Tibial artery (tissue), 4 donors: Measurements from ENCODE around the gene DLG2.
"Not testable (repeated sequence)": the region's sequence is repeated elsewhere in the genome, so short reads cannot be mapped to it uniquely, and the experiment has no call there.

Experiments used
- DNase-seq, 2 donors: peaks; one replicate each; pipeline ENCODE4 v3.0.0-alpha.2; 2019
- H3K27ac ChIP-seq, 2 donors: fragments of 200-600 bp; sonication (generic) in 1 of 2; 1 replicate in 1 of 2; 2 replicates in 1 of 2; pipeline ENCODE4 v1.5.1; 2018 to 2019; ENCODE audit warnings: mild to moderate bottlenecking in 1 of 2
- H3K27me3 ChIP-seq, 2 donors: fragments of 200-600 bp; sonication (generic) in 1 of 2; one replicate each; pipeline versions ENCODE4 v1.5.1 to v1.6.0; 2016 to 2019
- H3K36me3 ChIP-seq, 3 donors: fragments of 200-600 bp; sonication (generic) in 2 of 3; one replicate each; pipeline ENCODE4 v1.5.1; 2016 to 2019; ENCODE audit warnings: mild to moderate bottlenecking in 2 of 3
- H3K4me1 ChIP-seq, 4 donors: fragments of 200-600 bp; sonication (generic) in 2 of 4; 1 replicate in 3 of 4; 2 replicates in 1 of 4; pipeline ENCODE4 v1.5.1; 2016 to 2019
- H3K4me3 ChIP-seq, 2 donors: fragments of 200-600 bp; sonication (generic) in 1 of 2; 1 replicate in 1 of 2; 2 replicates in 1 of 2; pipeline ENCODE4 v1.5.1; 2018 to 2019; ENCODE audit warnings: mild to moderate bottlenecking in 2 of 2
- H3K9me3 ChIP-seq, 3 donors: fragments of 200-600 bp; sonication (generic) in 1 of 3; one replicate each; pipeline ENCODE4 v1.5.1; 2016 to 2019
- intact Hi-C: fragments of 100-400 bp; cut with DNase I; formaldehyde crosslinking; loops from one replicate; pipeline ENCODE4 v1.15.0; 2023; ENCODE audit warnings: low total_unique reads
- TF ChIP-seq, protein P1 (sequence below), 2 experiments: fragments of 200-600 bp in 1 of 2; fragments of 450-650 bp in 1 of 2; IDR thresholded peaks; one replicate each; pipeline ENCODE4 v1.5.1; 2017 to 2019; ENCODE audit warnings: antibody characterized with exemption in 2 of 2, mild to moderate bottlenecking in 1 of 2, moderate library complexity in 1 of 2

DLG2 gene

DNA sequence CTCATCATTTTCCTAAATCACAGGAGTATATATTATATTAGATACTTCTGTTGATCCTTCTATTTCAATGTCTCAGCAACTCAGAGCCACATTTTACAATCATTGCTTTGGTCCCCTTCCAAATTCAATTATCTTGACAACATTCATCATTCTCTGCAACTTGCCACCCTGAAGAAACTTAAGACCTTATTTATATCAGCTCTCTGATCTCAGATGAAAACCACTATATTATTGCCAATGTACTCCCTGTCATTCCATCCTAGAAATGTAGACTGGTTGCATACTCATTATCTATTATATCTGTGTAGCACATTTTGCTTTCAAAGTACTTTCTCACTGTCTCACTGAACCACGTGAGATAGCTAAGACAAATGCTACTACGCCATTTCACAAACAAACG is 379.3 kb downstream of the DLG2 start:
- Histone ChIP-seq H3K36me3 (no peaks in the 10 kb centered on the region), H3K27ac (no peak overlapping the region), H3K27me3 (no peaks in the 10 kb centered on the region), H3K9me3 (no peaks in the 10 kb centered on the region), H3K4me3 (no peak overlapping the region), H3K4me1 (no peaks in the 10 kb centered on the region)
- DNase-seq = no peak
- intact Hi-C loops = no loop called here
- TF ChIP-seq, protein P1, sequence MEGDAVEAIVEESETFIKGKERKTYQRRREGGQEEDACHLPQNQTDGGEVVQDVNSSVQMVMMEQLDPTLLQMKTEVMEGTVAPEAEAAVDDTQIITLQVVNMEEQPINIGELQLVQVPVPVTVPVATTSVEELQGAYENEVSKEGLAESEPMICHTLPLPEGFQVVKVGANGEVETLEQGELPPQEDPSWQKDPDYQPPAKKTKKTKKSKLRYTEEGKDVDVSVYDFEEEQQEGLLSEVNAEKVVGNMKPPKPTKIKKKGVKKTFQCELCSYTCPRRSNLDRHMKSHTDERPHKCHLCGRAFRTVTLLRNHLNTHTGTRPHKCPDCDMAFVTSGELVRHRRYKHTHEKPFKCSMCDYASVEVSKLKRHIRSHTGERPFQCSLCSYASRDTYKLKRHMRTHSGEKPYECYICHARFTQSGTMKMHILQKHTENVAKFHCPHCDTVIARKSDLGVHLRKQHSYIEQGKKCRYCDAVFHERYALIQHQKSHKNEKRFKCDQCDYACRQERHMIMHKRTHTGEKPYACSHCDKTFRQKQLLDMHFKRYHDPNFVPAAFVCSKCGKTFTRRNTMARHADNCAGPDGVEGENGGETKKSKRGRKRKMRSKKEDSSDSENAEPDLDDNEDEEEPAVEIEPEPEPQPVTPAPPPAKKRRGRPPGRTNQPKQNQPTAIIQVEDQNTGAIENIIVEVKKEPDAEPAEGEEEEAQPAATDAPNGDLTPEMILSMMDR (IDR thresholded peaks at IDR 0.05) = no peak

DNA sequence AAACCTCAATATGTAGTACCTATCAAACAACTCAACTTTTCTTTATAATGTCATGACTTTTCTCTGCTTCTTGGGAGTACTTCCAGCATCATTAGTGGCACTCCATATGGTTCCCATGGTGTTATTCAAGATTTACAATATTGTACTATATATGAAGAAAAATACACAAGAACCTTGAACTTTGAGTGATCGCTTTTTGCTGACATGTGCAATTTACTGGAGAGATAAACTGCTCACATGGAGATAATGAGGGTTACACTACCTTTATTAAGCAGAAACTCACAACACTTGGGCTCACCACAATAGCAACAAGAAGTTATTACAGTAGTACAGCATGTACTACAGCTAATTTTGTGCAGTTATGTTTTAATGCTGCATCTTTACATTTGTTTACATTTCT is 388.2 kb downstream of the DLG2 start:
- Histone ChIP-seq H3K36me3 (no peaks in the 10 kb centered on the region), H3K4me3 (no peak overlapping the region), H3K27me3 (no peaks in the 10 kb centered on the region), H3K4me1 (no peaks in the 10 kb centered on the region), H3K27ac (no peak overlapping the region), H3K9me3 (no peaks in the 10 kb centered on the region)
- TF ChIP-seq, protein P1 (IDR thresholded peaks at IDR 0.05) = no peak
- no peak for DNase-seq
- intact Hi-C loops = no loop called here

DNA sequence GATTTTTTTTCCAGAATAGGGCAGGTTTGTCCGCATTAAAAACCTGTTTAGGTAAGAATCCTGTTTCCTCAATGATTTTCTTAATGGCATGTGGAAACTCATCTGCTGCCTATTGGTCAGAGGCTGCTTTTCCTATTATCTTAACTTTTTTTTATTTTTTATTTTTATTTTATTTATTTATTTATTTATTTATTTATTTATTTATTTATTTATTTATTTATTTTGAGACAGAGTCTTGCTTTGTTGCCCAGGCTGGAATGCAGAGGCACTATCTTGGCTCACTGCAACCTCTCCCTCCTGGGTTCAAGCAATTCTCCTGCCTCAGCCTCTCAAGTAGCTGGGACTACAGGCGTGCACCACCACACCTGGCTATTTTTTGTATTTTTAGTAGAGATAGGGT is 389.1 kb downstream of the DLG2 start:
- not testable (repeated sequence) for H3K36me3 ChIP-seq, DNase-seq

DNA sequence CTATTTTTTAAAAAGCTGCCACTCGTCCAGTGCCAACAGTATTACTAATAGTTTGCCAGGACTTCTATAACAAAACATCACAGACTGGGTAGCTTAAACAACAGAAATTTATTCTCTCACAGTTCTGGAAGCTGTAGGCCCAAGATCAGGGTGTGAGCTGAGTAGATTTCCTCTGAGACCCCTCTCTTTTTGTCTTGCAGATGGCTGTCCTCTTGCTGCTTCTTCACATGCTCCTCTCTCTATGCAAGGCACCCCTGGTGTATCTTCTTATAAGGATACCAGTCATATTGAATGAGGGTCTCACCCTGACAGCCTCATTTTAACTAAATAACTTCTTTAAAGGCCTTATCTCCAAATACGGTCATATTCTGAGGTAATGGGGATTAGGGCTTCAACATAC is 390.9 kb downstream of the DLG2 start:
- no peaks in the 10 kb centered on the region for H3K27me3 ChIP-seq
- no peaks in the 10 kb centered on the region for H3K9me3 ChIP-seq
- H3K4me1 ChIP-seq = no peaks in the 10 kb centered on the region
- no peaks in the 10 kb centered on the region for H3K36me3 ChIP-seq
- TF ChIP-seq, protein P1 (IDR thresholded peaks at IDR 0.05) = no peak
- no peak overlapping the region for H3K4me3 ChIP-seq
- no peak overlapping the region for H3K27ac ChIP-seq
- intact Hi-C loops = no loop called here
- no peak for DNase-seq

More for the DNA sequence above, 389.1 kb downstream of the DLG2 start:
- H3K27ac ChIP-seq, H3K27me3 ChIP-seq, H3K4me3 ChIP-seq, H3K9me3 ChIP-seq, H3K4me1 ChIP-seq, intact Hi-C loops: not testable (repeated sequence)

DNA sequence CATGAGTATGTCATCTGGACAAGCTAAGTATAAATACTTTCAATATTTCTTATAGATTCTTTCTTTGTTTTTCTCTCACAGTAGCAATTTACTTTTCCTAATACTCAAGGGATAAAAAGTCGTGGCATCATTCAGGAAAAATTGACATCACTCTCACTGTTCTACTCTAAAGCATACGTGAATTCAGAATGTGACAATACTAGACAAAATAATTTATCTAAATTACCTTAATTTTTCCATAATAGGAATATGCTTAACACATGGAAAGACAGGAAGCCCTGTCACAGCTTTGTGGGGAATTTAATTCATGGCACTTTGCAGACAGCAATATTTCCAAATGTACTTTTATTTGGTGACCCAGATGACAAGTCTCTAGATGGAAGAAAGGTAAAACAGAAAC is 394.6 kb downstream of the DLG2 start:
- no peak for DNase-seq
- Histone ChIP-seq H3K4me1 (no peaks in the 10 kb centered on the region), H3K4me3 (no peak overlapping the region), H3K36me3 (no peaks in the 10 kb centered on the region), H3K27ac (no peak overlapping the region), H3K9me3 (no peaks in the 10 kb centered on the region), H3K27me3 (no peaks in the 10 kb centered on the region)
- intact Hi-C loops = no loop called here
- TF ChIP-seq, protein P1 (IDR thresholded peaks at IDR 0.05) = no peak

DNA sequence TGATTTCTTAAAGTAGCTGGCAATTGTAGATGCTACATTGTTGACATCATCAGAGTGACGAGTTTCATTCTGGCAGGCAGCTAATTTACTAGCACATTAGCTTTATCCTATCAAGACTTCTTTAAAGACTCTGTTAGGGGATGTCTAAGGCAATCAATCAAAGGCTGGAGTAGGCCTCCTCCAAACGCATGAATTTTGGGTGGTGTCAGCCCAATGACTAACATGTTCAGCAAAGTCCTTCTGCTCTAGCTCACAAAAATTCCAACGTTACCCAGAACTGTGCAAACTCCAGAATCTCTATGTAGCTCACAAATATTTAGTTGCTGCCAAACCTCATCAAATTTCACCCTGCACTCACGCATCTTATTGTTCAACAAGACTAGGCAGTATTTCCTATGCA is 395.6 kb downstream of the DLG2 start:
- Histone ChIP-seq H3K4me3 (no peak overlapping the region), H3K9me3 (no peaks in the 10 kb centered on the region), H3K4me1 (no peaks in the 10 kb centered on the region), H3K27ac (no peak overlapping the region), H3K27me3 (no peaks in the 10 kb centered on the region), H3K36me3 (no peaks in the 10 kb centered on the region)
- intact Hi-C loops = no loop called here
- TF ChIP-seq, protein P1 (IDR thresholded peaks at IDR 0.05) = no peak
- DNase-seq = no peak

DNA sequence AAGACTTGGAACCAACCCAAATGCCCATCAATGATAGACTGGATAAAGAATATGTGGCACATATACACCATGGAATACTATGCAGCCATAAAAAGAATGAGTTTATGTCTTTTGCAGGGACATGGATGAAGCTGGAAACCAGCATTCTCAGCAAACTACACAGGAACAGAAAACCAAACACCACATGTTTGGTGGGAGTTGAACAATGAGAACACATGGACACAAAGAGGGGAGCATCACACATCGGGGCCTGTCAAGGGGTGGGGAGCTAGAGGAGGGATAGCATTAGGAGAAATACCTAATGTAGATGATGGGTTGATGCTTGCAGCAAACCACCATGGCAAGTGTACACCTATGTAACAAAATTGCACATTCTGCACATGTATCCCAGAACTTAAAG is 397.4 kb downstream of the DLG2 start:
- intact Hi-C loops, DNase-seq, H3K27ac ChIP-seq: not testable (repeated sequence)

More for the DNA sequence above, 397.4 kb downstream of the DLG2 start:
- H3K4me3 ChIP-seq, H3K27me3 ChIP-seq, H3K36me3 ChIP-seq, H3K9me3 ChIP-seq, H3K4me1 ChIP-seq: not testable (repeated sequence)
